Osteocyte (in vitro differentiated cells): ENCODE results near the gene FOXD3. TPM values are rescaled to one million over a fixed set of nuclear protein-coding genes. Genes with fewer than 3 reads are reported as not detected.

Experiments used
- DNase-seq: peaks from one replicate; pipeline ENCODE4 v3.0.0; 2021; ENCODE audit warnings: mixed read lengths; ENCODE audit not compliant: unreplicated experiment; ENCODE audit errors: extremely low spot score
- H3K27ac Mint-ChIP-seq: one replicate; pipeline ENCODE4 v1.8.0; 2021; ENCODE audit warnings: mild to moderate bottlenecking, mixed read lengths; ENCODE audit not compliant: unreplicated experiment
- H3K27me3 Mint-ChIP-seq: one replicate; pipeline ENCODE4 v1.8.0; 2021; ENCODE audit warnings: mixed read lengths; ENCODE audit not compliant: unreplicated experiment
- H3K36me3 Mint-ChIP-seq: one replicate; pipeline ENCODE4 v1.8.0; 2021; ENCODE audit warnings: mixed read lengths; ENCODE audit not compliant: unreplicated experiment
- H3K4me1 Mint-ChIP-seq: one replicate; pipeline ENCODE4 v1.8.0; 2021; ENCODE audit warnings: mixed read lengths; ENCODE audit not compliant: unreplicated experiment
- H3K4me3 Mint-ChIP-seq: one replicate; pipeline ENCODE4 v1.8.0; 2021; ENCODE audit warnings: mild to moderate bottlenecking, moderate library complexity, mixed read lengths; ENCODE audit not compliant: unreplicated experiment
- H3K9me3 Mint-ChIP-seq: one replicate; pipeline ENCODE4 v1.8.0; 2021; ENCODE audit warnings: mixed read lengths; ENCODE audit not compliant: unreplicated experiment
- total RNA-seq: library from RNA; stranded (reverse); gene quantifications from 2 replicates; pipeline ENCODE4 v1.2.1, GENCODE V29; 2021
- TF ChIP-seq, protein P1 (sequence below): fragments of 200-600 bp; sonication (generic); IDR thresholded peaks from 2 replicates; pipeline ENCODE4 v1.5.0; 2021; ENCODE audit warnings: antibody characterized with exemption, mild to moderate bottlenecking, moderate library complexity

Gene FOXD3
- total RNA-seq, 1 donor from 2014 or later: not detected

DNA sequence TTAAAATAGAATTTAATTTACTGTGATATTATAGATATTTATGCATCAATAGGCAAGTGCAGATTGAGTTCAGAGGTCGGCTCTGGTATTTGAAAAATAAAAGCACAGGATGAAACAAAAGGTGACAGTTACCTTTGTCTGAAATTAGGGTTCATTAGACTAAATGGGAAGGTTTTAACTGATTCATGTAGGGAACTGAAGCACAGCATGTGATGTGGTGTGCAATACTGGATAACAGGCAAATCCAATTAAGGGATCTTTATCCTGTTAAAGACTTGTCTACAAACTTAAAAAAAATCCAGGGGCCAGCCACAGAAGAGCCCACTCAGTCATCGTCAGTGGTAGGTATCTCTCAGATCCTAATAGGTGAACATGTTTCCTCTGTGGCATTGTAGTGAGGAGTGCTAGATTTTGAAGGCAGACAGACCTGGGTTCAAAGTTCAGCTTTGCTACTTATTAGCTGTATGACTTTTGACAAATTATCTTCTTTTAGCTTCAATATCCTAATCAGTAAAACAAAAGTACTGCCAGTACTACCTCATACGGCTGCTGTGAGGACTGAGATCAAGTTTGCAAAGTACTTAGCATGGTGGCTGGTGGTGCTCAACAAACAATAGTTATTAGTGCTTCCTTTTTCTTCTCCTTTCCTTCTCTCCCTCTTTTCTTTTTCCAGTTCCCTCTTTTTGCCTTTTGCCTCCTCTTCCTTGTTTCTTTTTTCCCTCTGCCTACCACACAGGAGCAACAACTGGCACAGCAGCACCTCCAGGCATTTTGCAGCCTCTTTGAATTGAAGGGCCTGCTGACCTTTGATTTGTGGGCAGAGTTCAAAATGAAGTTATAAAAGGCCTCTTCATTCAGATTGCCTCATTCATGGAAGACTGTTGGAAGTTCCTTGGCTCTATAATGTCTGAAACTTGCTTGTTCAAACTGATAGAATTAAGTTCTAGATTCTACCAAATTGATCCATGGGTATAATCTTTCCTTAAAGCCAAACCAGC lies 44.9 kb upstream of the FOXD3 start:
- Mint-ChIP-seq H3K36me3 (no peaks in the 10 kb centered on the region), H3K27me3 (peaks cover 49% of the 10 kb centered on the region), H3K4me1 (no peaks in the 10 kb centered on the region), H3K27ac (no peak overlapping the region), H3K4me3 (no peak overlapping the region), H3K9me3 (no peaks in the 10 kb centered on the region)
- DNase-seq: no peak
- TF ChIP-seq, protein P1, sequence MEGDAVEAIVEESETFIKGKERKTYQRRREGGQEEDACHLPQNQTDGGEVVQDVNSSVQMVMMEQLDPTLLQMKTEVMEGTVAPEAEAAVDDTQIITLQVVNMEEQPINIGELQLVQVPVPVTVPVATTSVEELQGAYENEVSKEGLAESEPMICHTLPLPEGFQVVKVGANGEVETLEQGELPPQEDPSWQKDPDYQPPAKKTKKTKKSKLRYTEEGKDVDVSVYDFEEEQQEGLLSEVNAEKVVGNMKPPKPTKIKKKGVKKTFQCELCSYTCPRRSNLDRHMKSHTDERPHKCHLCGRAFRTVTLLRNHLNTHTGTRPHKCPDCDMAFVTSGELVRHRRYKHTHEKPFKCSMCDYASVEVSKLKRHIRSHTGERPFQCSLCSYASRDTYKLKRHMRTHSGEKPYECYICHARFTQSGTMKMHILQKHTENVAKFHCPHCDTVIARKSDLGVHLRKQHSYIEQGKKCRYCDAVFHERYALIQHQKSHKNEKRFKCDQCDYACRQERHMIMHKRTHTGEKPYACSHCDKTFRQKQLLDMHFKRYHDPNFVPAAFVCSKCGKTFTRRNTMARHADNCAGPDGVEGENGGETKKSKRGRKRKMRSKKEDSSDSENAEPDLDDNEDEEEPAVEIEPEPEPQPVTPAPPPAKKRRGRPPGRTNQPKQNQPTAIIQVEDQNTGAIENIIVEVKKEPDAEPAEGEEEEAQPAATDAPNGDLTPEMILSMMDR: no peak

DNA sequence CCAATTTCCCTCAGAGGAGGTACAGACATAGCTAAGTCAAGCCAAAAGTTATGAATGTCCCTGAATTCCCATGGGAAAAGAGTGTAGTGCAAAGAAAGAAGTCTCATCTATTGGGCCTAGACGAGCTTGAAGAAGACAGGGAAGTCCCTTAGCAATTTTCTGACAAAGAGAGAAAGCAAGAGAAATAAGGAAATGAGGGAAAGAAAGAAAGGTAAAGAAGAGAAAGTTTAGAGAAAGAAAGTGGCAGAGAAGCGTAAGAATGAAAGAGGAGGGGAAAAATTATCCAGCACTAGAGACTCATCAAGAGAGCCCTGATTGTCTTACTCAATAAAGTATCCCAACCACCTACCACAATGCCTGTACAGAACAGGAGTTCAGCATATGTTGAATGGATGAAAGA lies 40.6 kb upstream of the FOXD3 start:
- TF ChIP-seq, protein P1: no peak
- no peak overlapping the region for H3K4me3 Mint-ChIP-seq
- no peaks in the 10 kb centered on the region for H3K4me1 Mint-ChIP-seq
- no peaks in the 10 kb centered on the region for H3K36me3 Mint-ChIP-seq
- H3K27me3 Mint-ChIP-seq: peaks cover 20% of the 10 kb centered on the region
- no peaks in the 10 kb centered on the region for H3K9me3 Mint-ChIP-seq
- no peak overlapping the region for H3K27ac Mint-ChIP-seq
- no peak for DNase-seq

DNA sequence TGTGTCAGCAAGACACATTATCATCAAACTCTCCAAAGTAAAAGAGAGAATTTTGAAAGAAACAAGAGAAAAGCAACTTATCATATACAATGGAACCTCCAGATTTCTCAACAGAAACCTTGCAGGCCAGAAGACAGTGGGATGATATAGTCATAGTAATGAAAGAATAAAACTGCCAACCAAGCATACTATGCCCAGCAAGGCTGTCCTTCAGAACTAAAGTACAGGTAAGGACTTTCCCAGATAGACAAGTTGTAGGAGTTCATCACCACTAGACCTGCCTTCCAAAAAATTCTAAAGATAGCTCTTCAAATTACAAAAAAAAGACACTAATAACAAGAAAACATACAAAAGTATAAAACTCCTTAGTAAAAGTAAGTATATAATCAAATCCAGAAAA lies 33.2 kb upstream of the FOXD3 start:
- H3K36me3 Mint-ChIP-seq: no peaks in the 10 kb centered on the region

DNA sequence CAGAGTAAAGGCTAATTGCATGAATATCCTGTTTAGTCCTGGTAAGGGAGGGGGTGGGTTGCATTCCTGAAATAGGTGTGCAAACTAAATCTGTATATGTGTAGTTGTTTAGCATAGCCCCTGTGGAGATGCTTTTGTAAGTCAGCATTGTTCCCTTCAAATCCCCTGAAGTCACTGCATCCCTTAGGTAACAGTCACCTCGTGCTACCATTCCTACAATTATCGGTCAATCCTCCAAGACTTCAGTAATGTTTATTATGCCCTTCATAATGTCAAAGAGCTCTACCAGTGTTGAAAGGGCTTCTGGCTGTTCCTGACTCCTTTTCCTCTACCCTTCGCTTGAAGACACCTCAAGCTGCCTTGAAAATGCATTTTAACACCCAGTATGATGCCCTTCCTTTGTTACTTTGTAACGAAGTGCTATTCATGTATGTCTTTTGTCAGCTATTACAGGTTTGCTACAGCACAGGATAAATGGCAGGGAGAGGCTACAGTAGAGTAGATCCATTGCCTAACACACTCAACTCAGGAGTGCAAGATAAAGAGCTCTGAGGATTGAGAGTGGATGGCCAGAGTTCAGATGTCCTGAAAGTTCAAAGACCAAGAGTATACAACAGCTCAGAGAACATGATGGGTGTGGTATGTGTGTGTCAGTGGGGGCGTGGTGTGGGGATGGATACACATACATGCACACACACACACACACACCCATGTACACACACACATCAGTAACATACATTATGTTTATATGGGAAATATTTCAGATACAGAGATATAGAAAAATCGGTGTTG lies 27.4 kb upstream of the FOXD3 start:
- no peak for DNase-seq
- Mint-ChIP-seq H3K9me3 (peaks cover 9% of the 10 kb centered on the region), H3K4me1 (no peaks in the 10 kb centered on the region), H3K4me3 (no peak overlapping the region), H3K27me3 (peaks cover 8% of the 10 kb centered on the region), H3K36me3 (no peaks in the 10 kb centered on the region), H3K27ac (no peak overlapping the region)
- TF ChIP-seq, protein P1: no peak

More for the DNA sequence above, 33.2 kb upstream of the FOXD3 start:
- TF ChIP-seq, protein P1: no peak
- H3K4me1 Mint-ChIP-seq: no peaks in the 10 kb centered on the region
- no peak overlapping the region for H3K27ac Mint-ChIP-seq
- no peak for DNase-seq
- peaks cover 4% of the 10 kb centered on the region for H3K27me3 Mint-ChIP-seq
- H3K4me3 Mint-ChIP-seq: no peak overlapping the region
- H3K9me3 Mint-ChIP-seq: peaks cover 20% of the 10 kb centered on the region

DNA sequence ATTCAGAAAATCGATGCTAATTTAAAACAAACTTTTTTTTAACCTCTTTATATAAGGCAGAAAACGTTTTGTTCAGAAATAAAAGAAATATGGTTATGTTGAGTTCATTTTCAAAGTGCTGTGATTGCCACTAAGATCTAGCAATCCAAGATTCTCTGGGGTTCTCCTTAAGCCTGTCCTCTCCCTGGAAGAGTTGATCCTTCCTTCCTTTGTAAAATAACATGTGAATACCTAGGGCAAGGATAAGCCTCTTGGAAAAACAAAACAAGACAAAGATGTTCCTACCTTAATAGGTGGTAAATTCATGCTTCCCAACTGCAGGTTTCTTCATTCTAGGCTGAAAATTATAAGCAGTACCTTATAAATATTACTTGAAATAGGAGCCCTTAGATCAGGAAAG lies 18.0 kb upstream of the FOXD3 start:
- H3K27ac Mint-ChIP-seq: no peak overlapping the region
- H3K27me3 Mint-ChIP-seq: peaks cover 35% of the 10 kb centered on the region
- DNase-seq: no peak
- no peaks in the 10 kb centered on the region for H3K36me3 Mint-ChIP-seq
- H3K9me3 Mint-ChIP-seq: no peaks in the 10 kb centered on the region
- H3K4me1 Mint-ChIP-seq: no peaks in the 10 kb centered on the region
- no peak overlapping the region for H3K4me3 Mint-ChIP-seq
- TF ChIP-seq, protein P1: no peak
